GM23248 (cell line): ENCODE data around the gene FAM227B. TPM values are rescaled to one million over a fixed set of nuclear protein-coding genes. Genes with fewer than 3 reads are reported as not detected.

Source experiments
- DNase-seq: peaks from one replicate; pipeline ENCODE4 v3.0.0-alpha.2; 2015
- H2AFZ ChIP-seq: fragments of 200-600 bp; sonication (generic); 2 replicates; pipeline ENCODE4 v1.6.1; 2016; ENCODE audit warnings: antibody characterized with exemption
- H3F3A ChIP-seq: fragments of 200-600 bp; sonication (generic); 2 replicates; pipeline ENCODE4 v1.6.1; 2016; ENCODE audit warnings: mild to moderate bottlenecking, antibody characterized with exemption, mixed run types; ENCODE audit not compliant: insufficient read depth
- H3K27ac ChIP-seq: fragments of 200-600 bp; sonication (generic); 2 replicates; pipeline ENCODE4 v1.5.1; 2016; ENCODE audit warnings: mild to moderate bottlenecking
- H3K27me3 ChIP-seq: fragments of 200-600 bp; sonication (generic); replicated peaks from 2 replicates; pipeline ENCODE4 v1.6.1; 2016; ENCODE audit warnings: mild to moderate bottlenecking; ENCODE audit not compliant: insufficient read depth
- H3K36me3 ChIP-seq: fragments of 200-600 bp; sonication (generic); 2 replicates; pipeline ENCODE4 v1.6.1; 2016; ENCODE audit warnings: low read depth, mild to moderate bottlenecking
- H3K4me1 ChIP-seq: fragments of 200-600 bp; sonication (generic); 2 replicates; pipeline ENCODE4 v1.6.1; 2016; ENCODE audit warnings: mild to moderate bottlenecking; ENCODE audit not compliant: insufficient read depth
- H3K4me2 ChIP-seq: fragments of 200-600 bp; sonication (generic); one replicate; pipeline ENCODE4 v1.6.1; 2016; ENCODE audit warnings: mild to moderate bottlenecking; ENCODE audit not compliant: unreplicated experiment
- H3K4me3 ChIP-seq: fragments of 200-600 bp; sonication (generic); 2 replicates; pipeline ENCODE4 v1.5.1; 2016; ENCODE audit warnings: mild to moderate bottlenecking
- H3K79me2 ChIP-seq: fragments of 200-600 bp; sonication (generic); 2 replicates; pipeline ENCODE4 v1.6.1; 2016; ENCODE audit warnings: mild to moderate bottlenecking; ENCODE audit not compliant: insufficient read depth
- H3K9ac ChIP-seq: fragments of 200-600 bp; sonication (generic); 2 replicates; pipeline ENCODE4 v1.6.1; 2016; ENCODE audit warnings: mild to moderate bottlenecking
- H3K9me2 ChIP-seq: fragments of 200-600 bp; sonication (generic); 2 replicates; pipeline ENCODE4 v1.6.1; 2016; ENCODE audit warnings: mixed run types, mild to moderate bottlenecking, moderate library complexity; ENCODE audit not compliant: insufficient read depth
- H3K9me3 ChIP-seq: fragments of 200-600 bp; sonication (generic); one replicate; pipeline ENCODE4 v1.6.1; 2017; ENCODE audit warnings: low read depth
- H4K20me1 ChIP-seq: fragments of 200-600 bp; sonication (generic); 2 replicates; pipeline ENCODE4 v1.6.0; 2016; ENCODE audit not compliant: insufficient read depth
- EZH2 ChIP-seq: fragments of 200-600 bp; sonication (generic); IDR thresholded peaks from 2 replicates; pipeline ENCODE4 v1.6.1; 2018; ENCODE audit warnings: antibody characterized with exemption, mild to moderate bottlenecking; ENCODE audit not compliant: insufficient read depth, poor library complexity, severe bottlenecking
- EZH2phosphoT487 ChIP-seq: fragments of 200-600 bp; sonication (generic); IDR thresholded peaks from 2 replicates; pipeline ENCODE4 v1.6.1; 2018; ENCODE audit warnings: antibody characterized with exemption, moderate library complexity, mild to moderate bottlenecking, low read depth; ENCODE audit not compliant: insufficient read depth
- WGBS, 2 experiments: methylation state at CpG; one replicate each; pipeline ENCODE4 v1.1.6; 2015 to 2017; ENCODE audit warnings: low lambda C conversion rate in 2 of 2, low coverage in 1 of 2; ENCODE audit errors: missing lambda C conversion rate in 2 of 2; 5-methylcytosine and 5-hydroxymethylcytosine counted together
- in situ Hi-C: fragments of 300-500 bp; cut with MboI; formaldehyde crosslinking; loops from 2 replicates; pipeline ENCODE4 v1.15.0; 2020
- polyA plus RNA-seq: library from polyadenylated mRNA; unstranded; fragments of >200 nt; fragmentation: Nextera tagmentation; extraction: Ambion mirVana; gene quantifications from 2 replicates; pipeline ENCODE4 v1.2.1, GENCODE V29; 2016
- total RNA-seq: library from RNA; depleted of rRNA; stranded (reverse); fragments of >200 nt; shearing (Covaris generic); gene quantifications from 2 replicates; pipeline ENCODE4 v1.2.3, GENCODE V29; 2014

FAM227B gene
- total and polyA plus RNA-seq, 2 experiments from 2014 or later = 4.4 to 10.0 TPM

DNA sequence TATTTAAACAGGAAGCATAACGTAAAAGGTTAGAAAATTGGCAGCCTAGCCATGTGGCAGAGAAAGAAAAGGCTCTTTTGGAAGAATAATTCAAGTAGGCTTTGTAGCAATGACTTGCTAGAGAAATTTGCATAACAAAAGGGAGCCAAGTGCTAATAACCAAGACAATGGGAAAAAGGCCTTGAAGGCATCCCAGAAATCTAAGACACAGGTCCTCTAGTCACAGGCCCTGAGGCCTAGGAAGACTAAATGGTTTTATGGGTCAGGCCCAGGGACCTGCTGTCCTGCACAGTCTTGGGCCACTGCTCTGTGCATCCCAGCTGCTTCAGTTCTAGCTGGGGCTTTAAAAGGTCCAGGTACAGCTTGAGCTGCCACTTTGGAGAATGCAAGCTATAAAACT is 119.0 kb downstream of the FAM227B start:
- no peaks in the 10 kb centered on the region for H4K20me1 ChIP-seq
- H3K79me2 ChIP-seq = no peaks in the 10 kb centered on the region
- H3K27me3 ChIP-seq = no peaks in the 10 kb centered on the region
- TF ChIP-seq EZH2phosphoT487 (no peak), EZH2 (no peak)
- DNase-seq = no peak
- no peak overlapping the region for H3K9ac ChIP-seq
- no peak overlapping the region for H2AFZ ChIP-seq
- 86 to 96% methylated on average over 1 of the region's 1 CpG for whole genome bisulfite sequencing, 2 experiments
- H3K9me2 ChIP-seq = no peaks in the 10 kb centered on the region
- H3K9me3 ChIP-seq = no peaks in the 10 kb centered on the region
- no peak overlapping the region for H3K4me2 ChIP-seq
- H3K36me3 ChIP-seq = no peaks in the 10 kb centered on the region
- no peak overlapping the region for H3K4me3 ChIP-seq
- peaks cover 11% of the 10 kb centered on the region for H3K4me1 ChIP-seq
- no peak overlapping the region for H3K27ac ChIP-seq
- in situ Hi-C loops = no loop called here
- H3F3A ChIP-seq = peaks cover 55% of the 10 kb centered on the region

DNA sequence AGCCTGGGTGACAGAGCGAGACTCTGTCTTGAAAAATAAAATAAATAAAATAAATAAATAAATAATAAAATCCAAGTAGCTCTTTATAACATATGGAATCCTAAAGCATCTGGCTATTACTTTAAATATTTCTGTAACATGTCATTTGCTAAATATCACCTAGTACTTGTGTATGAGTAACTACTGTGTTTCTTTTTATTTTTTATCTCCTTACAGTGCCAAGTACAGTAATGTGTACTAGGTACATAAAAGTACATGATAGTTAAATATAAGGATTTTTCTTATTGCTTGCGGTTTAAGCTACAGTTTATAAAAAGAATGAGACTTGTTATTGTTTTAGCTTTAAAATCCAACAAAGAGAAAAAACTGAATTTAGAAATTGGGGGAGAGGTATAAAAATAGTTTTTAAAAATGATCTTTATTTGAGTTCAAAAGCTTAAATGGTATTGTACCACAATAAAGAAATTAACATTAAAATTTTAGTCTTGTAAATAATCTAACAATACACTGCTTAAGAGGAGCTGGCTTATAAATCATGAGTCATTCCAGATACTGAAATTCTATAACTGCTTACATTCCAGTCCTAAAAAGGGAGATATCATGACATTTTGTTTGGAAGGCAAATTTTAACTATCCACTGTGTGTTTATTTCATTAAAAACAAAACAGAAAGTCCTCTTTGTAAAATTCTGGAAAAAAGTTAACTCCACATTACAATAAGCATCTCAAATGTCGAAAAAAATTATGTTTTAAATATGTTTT is 124.4 kb downstream of the FAM227B start:
- 76 to 83% methylated on average over 3 of the region's 3 CpGs for WGBS, 2 experiments
- Histone ChIP-seq H3K4me2 (peak overlapping the region; percentile 39), H3K9me3 (no peaks in the 10 kb centered on the region), H4K20me1 (no peaks in the 10 kb centered on the region), H3K4me3 (no peak overlapping the region; the same call in 1 of the 2 replicates), H3K79me2 (no peaks in the 10 kb centered on the region), H3F3A (peaks cover 92% of the 10 kb centered on the region), H3K9ac (no peak overlapping the region), H3K36me3 (no peaks in the 10 kb centered on the region), H2AFZ (no peak overlapping the region), H3K4me1 (peaks cover 64% of the 10 kb centered on the region), H3K9me2 (no peaks in the 10 kb centered on the region), H3K27me3 (no peaks in the 10 kb centered on the region), H3K27ac (peak overlapping the region; percentile 70)
- peak; percentile 57 for DNase-seq
- TF ChIP-seq EZH2phosphoT487 (no peak), EZH2 (no peak)
- in situ Hi-C loops = no loop called here

GRCh38 chr15:49494842-49495241 is 125.8 kb downstream of the FAM227B start:
- no peak for TF ChIP-seq EZH2phosphoT487
- in situ Hi-C loops = no loop called here
- Histone ChIP-seq H4K20me1 (no peaks in the 10 kb centered on the region), H3K4me3 (no peak overlapping the region), H3K4me2 (peak overlapping the region; percentile 39), H3K9me2 (no peaks in the 10 kb centered on the region), H3F3A (peaks cover 92% of the 10 kb centered on the region), H3K36me3 (0 out of 2 replicates have a peak, but pooled peaks cover 6% of the 10 kb centered on the region), H3K27me3 (no peaks in the 10 kb centered on the region), H3K79me2 (no peaks in the 10 kb centered on the region), H3K9me3 (no peaks in the 10 kb centered on the region), H2AFZ (no peak overlapping the region), H3K9ac (no peak overlapping the region), H3K27ac (peak overlapping the region; percentile 70), H3K4me1 (peaks cover 77% of the 10 kb centered on the region)
- peak; percentile 34 for DNase-seq
- WGBS, 2 experiments = 36 to 43% methylated on average over 1 of the region's 1 CpG

GRCh38 chr15:49492830-49493229 is 127.8 kb downstream of the FAM227B start:
- Histone ChIP-seq H3K9me3 (no peaks in the 10 kb centered on the region), H3K4me3 (no peak overlapping the region), H3K9me2 (no peaks in the 10 kb centered on the region), H3K79me2 (no peaks in the 10 kb centered on the region), H3K36me3 (peaks cover 12% of the 10 kb centered on the region; the same call in 1 of the 2 replicates), H3K27me3 (no peaks in the 10 kb centered on the region), H3K4me1 (peaks cover 77% of the 10 kb centered on the region), H3K27ac (peak overlapping the region; percentile 70), H3F3A (peaks cover 94% of the 10 kb centered on the region), H3K4me2 (peak overlapping the region; percentile 31), H3K9ac (no peak overlapping the region), H2AFZ (no peak overlapping the region), H4K20me1 (no peaks in the 10 kb centered on the region)
- WGBS, 2 experiments = 2 to 4% methylated on average over 1 of the region's 1 CpG
- TF ChIP-seq EZH2phosphoT487 (no peak), EZH2 (no peak)
- DNase-seq = peak; percentile 92
- in situ Hi-C loops = no loop called here
